ENCODE data around the gene GARNL3.

The GARNL3 gene

DNA sequence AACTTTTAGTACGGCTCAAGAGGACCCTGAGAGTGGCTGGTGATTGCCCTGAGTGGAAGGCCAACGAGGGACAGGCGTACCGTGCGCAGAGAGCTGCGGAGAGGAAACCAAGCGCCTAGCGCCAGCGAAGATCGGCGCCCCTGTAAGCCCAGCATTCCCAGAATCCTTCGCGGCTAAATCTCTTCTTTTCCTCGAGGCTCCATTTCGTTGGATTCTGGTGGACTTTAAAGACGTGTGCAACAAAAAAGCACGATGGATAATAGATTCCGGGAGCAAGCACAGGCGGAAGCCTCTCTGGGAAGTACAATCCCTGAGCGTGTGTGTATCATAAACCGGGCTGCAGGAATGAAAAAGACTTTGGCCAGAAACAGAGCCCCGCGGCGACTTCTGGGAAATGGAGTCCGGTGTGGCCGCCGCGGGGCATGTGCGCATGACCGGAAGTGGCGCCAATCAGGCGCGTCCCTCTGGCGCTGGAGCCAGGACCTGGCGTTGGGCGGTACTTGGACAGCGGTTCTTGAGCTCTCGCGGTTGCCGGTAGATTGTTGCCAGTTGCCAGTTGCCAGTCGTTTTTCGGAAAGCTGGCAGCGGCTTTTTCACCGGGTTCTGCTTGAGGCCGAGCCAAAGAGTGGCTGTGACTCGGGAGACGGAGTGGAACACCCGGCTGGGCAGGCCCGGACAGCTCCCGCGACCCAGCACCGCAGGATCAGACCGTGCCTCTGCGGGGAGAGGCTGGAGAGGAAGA is 159.5 kb downstream of the GARNL3 start, which contains the start of gene ZNF79:
Gene ZNF79, plus strand, starts transcription at position 449 of the 742 bp plus-strand sequence. CDS start 406 bp downstream, outside the sequence.
- peak; percentile 76 to 85 for DNase-seq (ENCODE audit: low read depth in 2 of 2, low spot score in 1 of 2)

GRCh38 chr9:127424676-127424999 is 160.1 kb downstream of the GARNL3 start:
- DNase-seq (ENCODE audit: low read depth in 2 of 2, low spot score in 1 of 2): no peak

GRCh38 chr9:127426756-127427155 is 162.2 kb downstream of the GARNL3 start:
- DNase-seq (ENCODE audit: low read depth in 2 of 2, low spot score in 1 of 2): no peak

- DNase-seq (ENCODE audit: low read depth in 2 of 2, low spot score in 1 of 2): no peak
Observed at GRCh38 chr9:127428348-127428747, 163.8 kb downstream of the GARNL3 start.

DNA sequence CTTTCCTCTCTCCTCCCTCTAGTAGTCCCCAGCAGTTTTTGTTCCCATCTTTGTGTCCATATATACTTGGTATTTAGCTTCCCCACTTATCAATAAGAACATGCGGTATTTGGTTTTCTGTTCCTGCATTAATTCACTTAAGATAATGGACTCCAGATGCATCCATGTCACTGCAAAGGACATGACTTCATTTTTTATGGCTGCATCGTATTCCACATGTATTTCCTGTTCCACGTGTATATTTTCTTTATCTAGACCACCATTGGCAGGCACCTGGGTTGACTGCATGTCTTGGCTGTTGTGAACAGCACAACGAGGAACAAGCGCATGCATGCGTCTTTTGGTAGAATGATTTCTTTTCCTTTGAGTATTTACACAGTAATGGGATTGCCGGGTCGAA is 165.8 kb downstream of the GARNL3 start:
- DNase-seq (ENCODE audit: low read depth in 2 of 2, low spot score in 1 of 2): no peak

GRCh38 chr9:127437497-127438264 is 173.1 kb downstream of the GARNL3 start:
- DNase-seq (ENCODE audit: low read depth in 2 of 2, low spot score in 1 of 2): no peak

GRCh38 chr9:127438394-127438793 is 173.8 kb downstream of the GARNL3 start:
- no peak for DNase-seq (ENCODE audit: low read depth in 2 of 2, low spot score in 1 of 2)
